KG1 (cell line): ENCODE measurements around the gene MIOX.
A peak's percentile ranks its signal among the peaks of the same experiment; 100 is the strongest.

Source experiments
- DNase-seq: peaks from one replicate; lab custom pipeline; 2025; lab: John Stamatoyannopoulos, UW

Gene MIOX

GRCh38 chr22:50490531-50491308, 4.1 kb downstream of the MIOX start:
- DNase-seq = no peak

DNA sequence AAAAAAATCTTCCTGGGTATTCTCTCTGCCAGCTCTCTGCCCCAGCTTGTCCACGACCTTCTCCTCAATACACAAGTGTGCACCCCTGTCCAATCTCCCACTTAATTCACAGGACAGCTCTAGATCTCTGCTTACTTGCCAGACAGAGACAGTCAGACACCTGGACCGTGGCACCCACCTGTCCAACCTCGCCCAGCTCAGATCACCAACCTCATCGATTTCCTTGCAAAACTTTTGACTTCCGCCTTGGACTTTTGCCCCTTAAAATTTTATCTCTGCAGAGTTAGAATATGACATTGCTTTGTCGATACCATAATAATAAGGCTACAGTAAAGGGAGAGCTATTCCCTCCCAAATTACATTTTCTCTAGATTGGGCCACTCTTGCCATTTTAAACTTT, 10.4 kb downstream of the MIOX start:
- no peak for DNase-seq

- peak; percentile 23 for DNase-seq
Measured at GRCh38 chr22:50498322-50498890, 11.7 kb downstream of the MIOX start.

- DNase-seq = no peak
Measured at GRCh38 chr22:50500452-50500851, 13.8 kb downstream of the MIOX start.

- DNase-seq = no peak
Measured at GRCh38 chr22:50502096-50502495, 15.4 kb downstream of the MIOX start.

GRCh38 chr22:50502628-50503474, 16.2 kb downstream of the MIOX start:
- no peak for DNase-seq

DNA sequence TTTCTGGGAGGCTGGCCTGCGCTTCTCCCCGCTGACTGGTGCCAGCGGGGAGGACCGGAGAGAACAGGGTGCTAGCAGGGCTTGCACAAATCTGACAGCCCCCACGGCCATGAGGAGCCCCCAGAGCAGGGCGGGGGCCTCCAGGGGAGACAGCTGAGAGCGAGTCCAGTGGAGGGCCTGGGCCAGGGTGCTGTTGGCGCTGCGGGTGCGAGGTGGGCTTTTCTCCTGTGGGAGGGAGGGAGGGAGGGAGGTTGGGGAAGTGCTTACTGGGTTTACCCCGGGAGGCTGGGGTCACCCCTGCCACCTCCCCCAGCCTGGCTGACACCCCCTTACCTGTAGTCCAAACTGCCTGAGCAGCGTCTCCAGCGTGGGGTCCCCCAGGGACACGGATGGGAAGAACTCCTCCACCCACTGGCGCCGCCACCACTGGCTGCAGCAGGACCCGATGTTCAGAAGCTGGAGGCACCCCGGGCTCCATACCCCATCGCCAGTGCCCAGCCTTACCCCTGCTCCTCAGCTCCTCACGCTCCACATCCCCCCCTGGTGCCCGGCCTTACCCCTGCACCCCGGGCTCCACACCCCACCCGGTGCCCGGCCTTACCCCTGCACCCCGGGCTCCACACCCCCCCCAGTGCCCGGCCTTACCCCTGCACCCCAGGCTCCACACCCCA, 17.0 kb downstream of the MIOX start:
- no peak for DNase-seq

DNA sequence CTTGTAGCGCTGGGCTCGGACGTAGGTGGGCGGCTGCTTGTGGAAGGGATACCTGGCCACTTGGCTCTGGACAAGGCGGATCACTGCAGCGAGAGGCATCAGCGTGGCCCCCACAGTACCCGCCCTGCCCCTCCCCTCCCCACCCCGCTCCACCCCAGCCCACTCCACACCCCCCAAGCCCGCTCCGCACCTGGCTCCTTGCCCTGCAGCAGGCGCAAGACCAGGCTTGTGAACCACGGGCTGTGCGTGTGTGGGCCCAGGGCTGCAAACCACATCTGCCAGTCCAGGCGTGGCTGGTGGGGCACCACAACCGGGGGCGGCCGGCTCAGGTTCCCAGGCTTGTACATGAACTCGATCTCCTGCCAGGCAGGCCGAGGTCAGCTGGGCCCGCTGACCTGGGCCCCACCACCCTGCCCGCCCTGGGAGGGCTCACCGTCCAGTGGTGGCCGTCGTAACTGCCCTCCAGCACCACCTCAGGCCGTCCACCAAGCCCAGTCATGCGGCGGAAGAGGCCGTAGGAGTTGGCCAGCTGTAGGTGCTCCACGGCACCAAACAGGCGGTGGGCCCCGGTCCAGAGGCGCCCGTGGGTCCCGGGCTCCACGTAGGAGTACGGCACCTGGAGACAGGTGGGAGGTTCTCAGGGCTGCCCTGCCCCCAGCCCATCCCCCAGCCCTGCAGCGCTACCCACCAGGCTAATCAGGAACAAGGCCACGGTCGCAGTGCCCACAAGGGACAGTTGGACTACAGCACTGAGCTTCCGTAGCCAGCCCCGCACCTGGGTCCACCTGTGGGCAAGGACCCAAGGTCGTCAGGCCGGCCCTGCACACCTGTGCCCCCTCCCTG, 17.9 kb downstream of the MIOX start:
- DNase-seq = no peak

DNA sequence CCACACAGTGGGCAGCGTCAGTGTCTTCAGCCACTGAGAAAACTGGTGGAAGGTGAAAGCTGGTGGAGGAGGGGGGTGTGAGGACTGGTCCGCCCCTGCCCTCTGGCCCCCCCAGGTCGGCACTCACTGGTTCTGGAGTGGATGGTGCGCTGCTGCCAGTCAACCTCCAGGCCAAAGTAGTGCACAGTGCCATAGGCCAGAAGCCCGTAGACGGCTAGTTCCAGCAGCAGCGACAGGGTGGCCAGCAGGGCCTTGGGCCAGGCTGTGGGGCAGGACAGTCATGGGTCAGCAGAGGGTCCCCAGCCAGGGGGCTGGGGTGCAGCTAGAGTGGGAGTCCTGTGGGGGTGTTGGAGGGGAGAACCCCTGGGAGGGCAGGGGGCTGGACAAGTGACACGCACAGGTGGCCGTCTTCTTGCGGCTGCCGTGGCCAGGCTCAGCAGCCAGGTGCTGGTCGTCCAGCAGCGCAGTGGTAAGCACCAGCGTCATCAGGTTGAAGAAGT, 18.7 kb downstream of the MIOX start:
- DNase-seq = no peak

DNA sequence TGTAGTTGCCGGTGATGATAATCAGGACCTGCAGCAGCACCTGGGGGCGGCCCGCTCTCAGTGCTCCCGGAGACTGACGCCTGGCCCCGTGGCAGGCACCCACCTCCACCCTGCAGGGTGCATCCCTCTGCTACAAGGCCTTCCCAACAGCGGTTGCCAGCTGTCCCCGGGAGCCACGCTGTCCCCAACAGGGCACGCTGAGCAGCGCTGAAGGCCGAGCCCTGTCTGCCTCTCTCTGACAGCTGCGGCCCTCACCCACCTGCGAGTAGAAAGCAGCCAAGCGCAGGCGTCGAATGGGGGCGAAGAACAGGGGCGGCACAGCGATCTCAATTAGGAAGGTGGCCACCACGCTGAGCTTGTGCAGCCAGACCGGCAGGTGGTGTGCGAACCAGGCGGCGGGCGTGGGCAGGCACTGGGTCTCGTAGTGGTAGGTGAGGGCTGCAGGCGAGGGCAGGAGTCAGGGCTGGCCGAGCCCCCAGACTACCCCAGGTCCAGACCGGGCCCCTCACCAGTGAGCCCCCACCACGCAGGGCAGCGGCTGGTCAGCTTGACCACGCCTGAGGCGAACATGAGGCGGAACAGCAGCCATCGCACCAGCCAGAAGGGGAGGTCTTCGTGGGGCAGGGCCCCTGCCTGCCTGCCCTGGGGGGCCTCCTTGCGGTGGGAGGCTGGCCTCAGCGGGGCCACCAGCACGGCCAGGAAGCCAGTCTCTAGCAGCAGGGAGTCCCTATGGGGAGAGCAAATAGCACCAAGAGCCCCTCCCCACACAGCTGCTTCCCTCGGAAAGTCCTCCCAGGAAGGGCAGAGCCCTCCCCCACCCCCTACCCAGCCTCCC, 19.3 kb downstream of the MIOX start:
- no peak for DNase-seq

- DNase-seq = no peak
Measured at GRCh38 chr22:50506611-50507420, 20.2 kb downstream of the MIOX start.

- peak; percentile 89 for DNase-seq
Measured at GRCh38 chr22:50507421-50507990, 20.8 kb downstream of the MIOX start, which contains the start of gene LMF2. Gene LMF2 (minus strand): TSS chr22:50507702. CDS start chr22:50507675, 27 bp downstream.

DNA sequence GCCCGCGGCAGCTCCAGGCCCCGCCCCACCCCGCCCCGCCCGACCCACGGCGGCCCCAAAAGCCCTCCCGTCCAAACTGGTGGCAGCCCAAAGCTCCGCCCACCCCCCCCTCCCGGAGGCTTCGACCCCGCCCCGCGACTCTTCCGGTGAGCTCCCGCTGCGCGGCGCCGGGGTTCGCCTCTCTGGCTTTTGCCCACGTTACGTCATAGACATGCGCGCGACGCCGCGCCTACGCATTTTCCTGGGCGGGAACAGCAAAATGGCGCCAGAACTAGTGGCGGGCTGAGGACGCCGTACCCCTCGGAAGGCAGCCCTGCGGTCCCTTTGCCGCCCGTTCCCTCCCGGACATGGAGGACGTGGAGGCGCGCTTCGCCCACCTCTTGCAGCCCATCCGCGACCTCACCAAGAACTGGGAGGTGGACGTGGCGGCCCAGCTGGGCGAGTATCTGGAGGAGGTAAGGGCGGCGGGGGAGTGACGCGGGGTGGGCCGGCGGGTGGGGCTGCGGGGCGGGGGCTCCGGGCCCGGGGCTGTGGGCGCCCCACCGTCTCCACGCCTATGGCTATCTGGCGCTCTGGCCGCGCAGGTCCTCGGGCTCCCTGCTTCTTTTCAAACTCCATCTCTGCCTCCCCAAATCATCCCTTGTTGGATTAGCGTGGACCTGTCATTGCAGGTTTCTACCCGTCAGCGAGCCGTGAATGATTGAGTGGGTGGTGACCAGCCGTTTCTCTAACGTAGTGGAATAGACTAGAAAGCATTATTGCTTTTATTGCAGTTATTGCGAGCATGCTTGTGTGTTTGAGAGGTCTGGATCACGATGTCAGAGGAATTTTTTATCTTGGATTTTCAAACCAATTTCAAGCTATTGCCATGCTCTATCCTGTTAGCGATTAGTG, 21.6 kb downstream of the MIOX start, which contains the start of gene NCAPH2:
TSS of gene NCAPH2 (plus strand) at position 234 of the 894 bp plus-strand sequence. CDS start at position 348, 114 bp downstream.
- DNase-seq = peak; percentile 89

- no peak for DNase-seq
Measured at GRCh38 chr22:50508897-50509296, 22.2 kb downstream of the MIOX start.

DNA sequence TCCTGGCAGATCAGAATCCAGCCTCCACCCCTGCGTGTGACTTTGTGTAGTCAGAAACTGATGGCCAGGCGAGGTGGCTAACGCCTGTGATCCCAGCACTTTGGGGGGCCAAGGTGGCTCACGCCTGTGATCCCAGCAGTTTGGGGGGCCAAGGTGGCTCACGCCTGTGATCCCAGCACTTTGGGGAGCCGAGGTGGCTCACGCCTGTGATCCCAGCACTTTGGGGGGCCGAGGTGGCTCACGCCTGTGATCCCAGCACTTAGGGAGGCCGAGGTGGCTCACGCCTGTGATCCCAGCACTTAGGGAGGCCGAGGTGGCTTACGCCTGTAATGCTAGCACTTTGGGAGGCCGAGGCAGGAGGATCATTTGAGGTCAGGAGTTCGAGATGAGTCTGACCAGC, 26.5 kb downstream of the MIOX start:
- DNase-seq = no peak

GRCh38 chr22:50516068-50516467, 29.4 kb downstream of the MIOX start:
- no peak for DNase-seq

GRCh38 chr22:50516891-50517290, 30.2 kb downstream of the MIOX start:
- DNase-seq = no peak
